Gastrocnemius medialis (tissue), 4 donors: ENCODE data around the gene PSD. TPM values are rescaled to one million over a fixed set of nuclear protein-coding genes. Genes with fewer than 3 reads are reported as not detected.

Source experiments
- microRNA counts, 2 donors: library from miRNA; unstranded; fragments of <30 nt; microRNA quantifications; one replicate each; lab custom pipeline; 2016
- microRNA-seq, 2 donors: library from miRNA; unstranded; fragments of <30 nt; microRNA quantifications; one replicate each; pipeline ENCODE4, GENCODE V29; 2016; ENCODE audit warnings: borderline replicate concordance in 2 of 2
- total RNA-seq, 4 donors: library from RNA; depleted of rRNA; stranded (reverse); fragments of >200 nt; gene quantifications; one replicate each; pipeline versions ENCODE4 v1.1.0 to v1.2.3, GENCODE V29; 2016

Gene PSD
- total RNA-seq, 4 donors from 2014 or later: 0.35 to 2.6 TPM; not detected in 2

MicroRNAs encoded within 50 kb of the gene (microRNA counts, 767-probe panel; counts per million panel counts)
- microRNA hsa-miR-146b-3p (lab: Ali Mortazavi, UCI): 356 to 448 counts per million in 2 donors
- microRNA hsa-miR-146b-5p (lab: Ali Mortazavi, UCI): 356 to 448 counts per million in 2 donors

Small RNA genes within 50 kb of the gene (microRNA-seq; reads per million reads assigned to microRNA genes)
- gene MIR146B: 104 to 243 reads per million in 2 donors

Other genes with a start within 250 kb of the PSD start
- under 1 TPM in 1 of 4 donors, not detected in 3; 0.51 TPM for gene ELOVL3, start 192.5 kb downstream of the PSD start, total RNA-seq
- gene PITX3, start 177.3 kb downstream of the PSD start, total RNA-seq: 1 to 10 TPM; 4.2 to 8.9 (median 6.5) TPM
- gene GBF1, start 173.3 kb downstream of the PSD start, total RNA-seq: 10 to 100 TPM; 31.4 to 64.2 (median 58.7) TPM
- 10 to 100 TPM in 3 of 4 donors, 1 to 10 TPM in 1; 8.6 to 17.3 (median 12.8) TPM for gene NFKB2, start 23.1 kb downstream of the PSD start, total RNA-seq
- gene FBXL15, start 2.1 kb upstream of the PSD start, total RNA-seq: 10 to 100 TPM; 14.2 to 34.8 (median 21.0) TPM
- 10 to 100 TPM; 51.6 to 83.1 (median 70.2) TPM for gene CUEDC2, start 13.8 kb upstream of the PSD start, total RNA-seq
- gene C10orf95, start 32.8 kb upstream of the PSD start, total RNA-seq: not detected
- gene ACTR1A, start 83.9 kb upstream of the PSD start, total RNA-seq: 100 to 1,000 TPM; 212 to 261 (median 252) TPM
- gene SUFU, start 85.2 kb upstream of the PSD start, total RNA-seq: 10 to 100 TPM in 1 of 4 donors, 1 to 10 TPM in 3; 7.3 to 11.8 (median 7.9) TPM
- gene TRIM8, start 225.7 kb upstream of the PSD start, total RNA-seq: 100 to 1,000 TPM; 113 to 222 (median 138) TPM